HG03066 (cell line): ENCODE measurements around the gene ARL10.

Experiments used
- ATAC-seq: cut with Tn5 transposase; IDR thresholded peaks from one replicate; pipeline ENCODE4 v1.9.1; 2021; ENCODE audit warnings: low read depth; ENCODE audit not compliant: unreplicated experiment

The ARL10 gene, protein sequence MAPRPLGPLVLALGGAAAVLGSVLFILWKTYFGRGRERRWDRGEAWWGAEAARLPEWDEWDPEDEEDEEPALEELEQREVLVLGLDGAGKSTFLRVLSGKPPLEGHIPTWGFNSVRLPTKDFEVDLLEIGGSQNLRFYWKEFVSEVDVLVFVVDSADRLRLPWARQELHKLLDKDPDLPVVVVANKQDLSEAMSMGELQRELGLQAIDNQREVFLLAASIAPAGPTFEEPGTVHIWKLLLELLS

DNA sequence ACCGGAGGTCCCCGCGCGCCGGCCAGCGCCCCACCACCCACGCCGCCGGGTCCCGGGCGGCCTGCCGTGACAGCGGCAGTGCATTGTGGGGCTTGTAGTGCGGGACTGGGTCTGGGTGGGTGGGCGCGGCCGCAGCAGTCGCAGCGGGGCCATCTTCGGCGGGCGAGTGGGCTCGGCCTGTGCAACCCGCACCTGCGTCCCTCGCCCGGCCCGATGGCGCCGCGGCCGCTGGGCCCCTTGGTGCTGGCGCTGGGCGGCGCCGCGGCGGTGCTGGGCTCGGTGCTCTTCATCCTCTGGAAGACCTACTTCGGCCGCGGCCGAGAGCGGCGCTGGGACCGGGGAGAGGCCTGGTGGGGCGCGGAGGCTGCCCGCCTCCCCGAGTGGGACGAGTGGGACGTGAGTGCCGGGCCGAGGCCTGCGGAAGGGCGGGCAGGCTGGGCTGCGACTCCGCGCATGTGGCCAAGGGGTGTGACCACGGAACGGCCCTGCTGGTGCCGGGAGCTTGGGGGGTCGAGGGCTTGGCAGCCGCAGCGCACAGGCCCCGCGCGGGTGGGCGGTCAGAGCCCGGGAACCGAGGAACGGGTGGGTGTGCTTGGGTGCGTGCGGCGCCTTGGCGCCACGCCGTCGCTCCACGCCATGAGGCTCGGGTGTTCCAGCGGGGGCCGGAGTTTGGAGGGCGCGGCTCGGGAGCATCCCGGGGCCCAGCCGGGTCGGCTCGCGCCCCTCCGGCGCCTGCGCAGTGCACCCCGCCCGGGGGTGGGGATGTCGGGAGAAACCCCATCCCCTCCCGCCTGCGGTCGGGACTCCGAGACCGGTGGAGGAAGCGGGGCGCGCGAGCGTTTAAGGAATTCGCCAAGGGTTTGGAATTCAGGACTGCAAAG, at the start of gene ARL10:
ARL10 (plus strand) TSS at position 137 of the 881 bp plus-strand sequence; CDS start at position 214, 77 bp downstream.
- peak; percentile 35 for ATAC-seq

DNA sequence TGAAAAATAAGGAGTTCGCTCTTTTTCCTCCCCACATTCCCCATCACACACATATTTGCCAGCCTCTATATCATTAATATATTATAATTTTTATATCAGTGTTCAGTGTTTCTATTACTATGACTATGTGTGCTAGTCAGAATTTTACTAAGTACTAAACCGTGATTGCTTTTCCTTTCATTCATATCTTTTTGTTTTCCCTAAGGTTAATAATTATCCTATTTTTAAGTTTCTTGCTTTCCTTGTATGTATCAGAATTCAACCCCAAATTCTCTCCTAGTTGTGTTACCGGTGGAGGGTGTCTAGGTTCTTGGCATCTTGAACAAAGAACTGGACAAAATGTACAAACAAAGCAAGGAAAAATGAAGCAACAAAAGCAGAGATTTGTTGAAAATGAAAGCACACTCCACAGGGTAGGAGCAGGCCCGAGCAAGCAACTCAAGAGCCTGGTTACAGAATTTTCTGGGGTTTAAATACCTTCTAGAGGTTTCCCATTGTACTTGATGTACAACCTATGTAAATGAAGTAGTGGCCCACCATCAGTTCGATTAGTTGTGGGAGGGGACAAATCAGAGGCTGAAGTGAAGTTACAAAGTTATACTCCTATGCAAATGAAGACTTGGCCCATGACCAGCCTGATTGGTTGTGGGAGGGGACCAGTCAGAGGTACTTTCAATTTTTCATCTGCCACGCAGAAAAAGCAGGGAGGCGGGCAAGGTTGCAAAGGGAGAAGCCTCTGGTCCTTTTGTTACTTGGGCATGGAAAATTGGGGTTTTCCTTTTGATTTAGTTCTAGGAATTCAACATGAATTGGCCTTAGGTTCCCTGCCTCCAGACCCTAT, 47.5 kb upstream of the ARL10 start:
- ATAC-seq: no peak

DNA sequence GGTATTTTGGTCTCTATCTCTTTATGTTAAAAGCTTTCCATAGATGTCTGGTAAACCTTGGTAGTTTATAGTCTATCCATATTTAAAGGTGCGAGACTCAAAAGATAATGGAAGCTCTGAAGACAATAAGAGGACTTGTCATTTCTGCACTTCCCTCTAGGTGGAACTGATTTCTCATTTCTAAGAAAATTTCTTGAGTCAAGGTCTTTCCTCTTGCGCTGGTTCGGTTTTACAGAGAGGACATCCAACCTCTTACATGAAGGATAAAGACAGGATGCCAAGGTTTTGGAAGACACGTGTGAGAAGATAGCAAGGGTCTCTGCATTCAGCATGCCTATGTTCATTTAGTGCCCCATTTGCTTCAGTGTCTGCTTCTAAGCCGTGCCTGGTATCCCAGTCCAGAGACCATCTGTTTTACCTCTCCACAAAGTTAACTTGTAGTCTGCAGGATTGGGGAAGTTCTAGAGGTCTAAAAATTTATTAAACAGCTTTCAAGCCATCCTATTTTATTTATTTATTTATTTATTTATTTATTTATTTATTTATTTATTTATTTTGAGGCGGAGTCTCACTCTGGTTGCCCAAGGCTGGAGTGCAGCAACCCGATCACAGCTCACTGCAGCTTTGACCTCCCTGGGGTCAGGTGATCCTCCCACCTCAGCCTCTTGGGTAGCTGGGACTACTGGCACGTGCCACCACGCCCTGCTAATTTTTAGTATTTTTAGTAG, 45.3 kb upstream of the ARL10 start:
- no peak for ATAC-seq

DNA sequence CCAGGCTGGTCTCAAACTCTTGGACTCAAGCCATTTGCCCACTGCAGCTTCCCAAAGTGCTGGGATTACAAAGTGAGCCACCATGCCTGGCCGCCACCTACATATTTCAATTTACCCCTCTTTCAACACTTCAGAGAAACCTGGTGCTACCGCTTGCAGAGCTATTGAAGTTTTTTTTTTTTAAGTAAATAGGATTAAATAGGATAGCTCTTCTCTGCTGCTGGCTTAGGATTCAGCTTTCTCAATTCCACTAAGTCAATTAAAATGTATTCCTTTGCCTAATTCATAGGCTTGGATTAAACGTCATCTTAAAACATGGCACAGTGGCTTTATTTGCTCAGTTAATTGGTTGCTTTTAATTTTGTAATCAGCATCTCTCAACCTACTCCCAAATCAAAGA, 44.7 kb upstream of the ARL10 start:
- ATAC-seq: no peak

DNA sequence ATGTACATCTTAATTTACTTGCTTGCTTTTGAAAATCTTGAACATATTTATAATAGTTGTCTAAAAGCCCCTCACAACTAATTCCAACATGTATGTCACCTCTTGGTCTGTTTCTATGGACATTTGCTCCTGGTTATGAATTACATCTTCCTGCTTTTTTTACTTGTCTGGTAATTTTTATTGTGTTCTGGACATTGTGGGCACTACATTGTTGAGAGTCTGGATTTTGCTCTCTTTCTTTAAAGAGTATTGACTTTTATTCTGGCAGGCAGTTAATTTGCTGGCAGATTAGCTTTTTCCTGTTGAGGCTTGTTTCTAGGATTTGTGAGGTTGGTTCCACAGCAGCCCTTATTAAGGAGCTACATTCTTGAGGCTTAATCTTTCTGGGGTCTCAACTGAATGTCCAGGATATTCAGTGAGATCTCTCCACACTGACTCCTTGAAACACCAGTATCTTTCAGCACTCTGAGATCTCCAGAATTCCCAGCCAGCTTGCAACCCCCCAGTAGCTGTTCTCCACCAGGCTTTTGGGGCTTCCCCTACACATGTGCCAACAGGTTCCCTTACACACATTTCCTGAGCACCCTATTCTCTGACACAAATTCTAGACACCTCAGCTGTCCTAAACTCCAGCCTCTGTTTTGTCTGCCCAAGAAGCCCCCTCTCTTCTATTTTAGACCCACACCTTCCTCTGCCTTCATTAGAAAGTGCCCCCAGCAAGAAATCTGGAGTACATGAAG, 31.1 kb upstream of the ARL10 start:
- no peak for ATAC-seq

DNA sequence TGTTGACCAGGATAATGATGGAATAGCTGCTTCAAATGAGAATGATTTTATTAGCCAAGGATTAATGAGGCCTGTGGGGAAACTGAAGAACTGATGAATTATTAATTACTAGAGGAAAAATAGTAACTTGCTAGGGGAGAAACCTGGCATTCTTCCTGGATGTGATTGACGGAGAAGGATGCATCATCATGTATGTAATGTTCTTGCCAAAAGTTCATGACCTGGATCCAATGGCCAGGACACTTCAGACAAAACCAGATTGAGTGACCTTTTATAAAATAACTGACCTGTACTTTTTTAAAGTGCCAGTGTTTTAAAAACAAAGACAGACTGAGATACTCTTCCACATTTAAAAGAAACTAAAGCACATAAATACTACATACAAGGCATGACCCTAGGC, 27.4 kb upstream of the ARL10 start:
- no peak for ATAC-seq

DNA sequence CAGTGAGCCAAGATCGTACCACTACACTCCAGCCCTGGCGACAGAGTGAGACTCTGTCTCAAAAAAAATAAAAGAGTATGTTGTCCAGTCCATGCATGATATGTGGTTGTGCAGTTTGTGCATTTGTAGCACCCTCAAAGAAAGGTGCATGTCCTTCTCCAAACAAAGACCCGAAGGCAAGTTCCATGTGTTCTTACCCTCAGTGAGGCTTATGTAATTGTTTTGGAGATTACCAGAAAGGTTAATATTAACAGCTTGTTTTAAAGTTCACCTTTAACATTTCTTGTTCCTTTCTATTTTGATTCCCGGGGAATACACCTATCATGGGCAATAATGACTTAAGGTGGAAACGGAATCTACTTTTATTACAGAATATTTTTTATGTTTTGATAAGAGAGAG, 26.0 kb upstream of the ARL10 start:
- ATAC-seq: no peak

DNA sequence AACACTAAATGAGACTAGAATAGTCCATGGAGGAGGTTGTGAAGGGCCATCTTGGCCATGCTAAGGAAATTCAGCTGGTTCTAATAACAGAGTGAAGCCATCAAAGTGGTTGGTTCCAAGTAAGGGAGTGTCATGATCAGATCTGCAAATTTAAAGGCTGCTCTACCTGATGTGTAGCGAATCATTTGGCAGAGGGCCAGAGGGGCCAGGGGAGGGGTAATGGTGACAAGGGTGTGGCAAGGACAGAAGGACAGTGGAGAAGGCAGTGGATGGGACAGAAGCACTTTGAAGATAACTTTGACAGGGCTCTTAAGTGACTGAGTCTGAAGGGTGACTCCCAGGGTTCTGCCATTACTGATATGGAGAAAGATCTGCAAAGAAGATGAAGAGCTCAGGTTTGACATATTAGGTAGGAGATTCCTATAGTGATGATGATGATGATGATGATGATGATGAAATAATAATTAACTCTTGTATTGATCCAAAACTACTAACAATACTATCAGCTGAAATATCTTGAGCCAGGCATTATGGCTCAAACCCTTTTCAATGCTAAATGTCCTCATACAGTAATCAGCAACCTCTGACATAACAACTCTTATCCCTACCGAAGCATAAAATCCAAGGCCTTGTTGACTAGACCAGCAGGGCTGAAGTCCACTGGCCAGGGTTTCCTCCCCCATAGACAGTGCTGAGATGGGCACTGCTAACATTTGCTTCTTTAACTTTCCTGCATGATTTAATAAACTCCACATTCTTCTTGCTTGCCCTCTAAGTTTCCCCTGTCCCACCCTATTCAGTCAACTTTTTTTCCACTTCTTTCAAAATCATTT, 23.7 kb upstream of the ARL10 start:
- ATAC-seq: no peak

DNA sequence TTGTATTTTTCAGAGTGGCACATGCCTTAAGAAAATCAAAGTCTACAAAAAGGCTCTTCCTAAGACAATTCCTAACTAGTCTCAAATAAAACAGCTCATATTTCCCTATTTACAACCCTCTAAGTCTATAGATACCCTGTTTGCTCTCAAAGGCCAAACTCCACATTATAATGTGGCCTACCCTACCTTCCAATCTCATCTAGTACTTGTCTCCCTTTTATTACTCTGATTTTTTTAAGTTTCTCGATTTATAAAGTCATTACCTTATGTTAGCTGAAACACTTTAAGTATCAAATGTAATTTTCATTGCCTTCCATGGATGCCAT, 23.2 kb upstream of the ARL10 start:
- no peak for ATAC-seq

DNA sequence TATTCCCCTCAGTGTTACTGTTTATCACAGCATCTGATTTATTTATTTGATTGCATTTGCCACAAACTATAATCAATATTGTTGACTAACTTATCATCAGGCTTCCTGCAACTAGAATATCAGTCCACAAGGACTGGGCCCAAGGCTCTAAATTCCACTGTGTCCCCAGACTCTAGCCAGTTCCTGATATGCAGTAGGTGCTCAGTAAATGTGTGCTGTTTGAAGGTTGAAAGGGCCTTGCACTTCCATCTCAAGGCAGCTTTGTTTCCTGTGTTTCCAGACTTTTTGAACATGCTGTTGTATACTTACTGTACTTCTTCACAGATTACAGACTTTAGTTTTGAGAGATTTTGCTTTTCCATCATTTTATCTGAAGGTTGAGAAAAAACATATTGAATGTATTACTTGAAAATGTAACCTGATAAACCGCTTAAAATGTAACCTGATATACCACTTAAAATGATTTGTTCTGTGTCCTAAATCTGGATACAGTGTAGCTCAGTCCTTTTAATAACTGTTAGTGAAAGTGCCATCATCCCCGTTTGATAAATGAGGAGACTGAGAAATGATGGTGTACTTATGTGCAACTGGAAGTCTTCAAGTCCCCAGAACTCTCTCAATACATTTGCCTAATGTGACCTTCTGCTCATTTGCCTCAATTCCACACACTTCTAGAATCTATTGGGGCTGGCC, 22.4 kb upstream of the ARL10 start:
- ATAC-seq: no peak

DNA sequence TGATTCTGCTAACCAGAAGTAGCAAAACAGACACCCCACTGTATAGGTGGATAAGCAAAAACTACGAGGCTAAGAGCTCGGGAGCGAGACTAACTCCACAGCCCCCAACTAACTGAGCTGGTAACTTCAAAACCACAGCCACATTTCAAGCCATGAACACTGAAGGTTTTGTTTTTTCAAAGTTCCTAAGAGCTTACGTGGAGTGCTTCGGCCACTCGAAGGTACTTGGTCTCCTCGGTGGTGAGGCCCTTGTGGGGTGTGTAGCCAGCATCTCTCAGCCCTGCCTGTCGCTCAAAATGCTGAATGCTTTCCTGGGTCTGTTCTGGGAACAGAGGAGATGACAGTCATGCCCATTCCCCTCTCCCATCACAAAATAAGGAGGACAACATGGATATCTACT, 14.9 kb upstream of the ARL10 start:
- ATAC-seq: no peak

DNA sequence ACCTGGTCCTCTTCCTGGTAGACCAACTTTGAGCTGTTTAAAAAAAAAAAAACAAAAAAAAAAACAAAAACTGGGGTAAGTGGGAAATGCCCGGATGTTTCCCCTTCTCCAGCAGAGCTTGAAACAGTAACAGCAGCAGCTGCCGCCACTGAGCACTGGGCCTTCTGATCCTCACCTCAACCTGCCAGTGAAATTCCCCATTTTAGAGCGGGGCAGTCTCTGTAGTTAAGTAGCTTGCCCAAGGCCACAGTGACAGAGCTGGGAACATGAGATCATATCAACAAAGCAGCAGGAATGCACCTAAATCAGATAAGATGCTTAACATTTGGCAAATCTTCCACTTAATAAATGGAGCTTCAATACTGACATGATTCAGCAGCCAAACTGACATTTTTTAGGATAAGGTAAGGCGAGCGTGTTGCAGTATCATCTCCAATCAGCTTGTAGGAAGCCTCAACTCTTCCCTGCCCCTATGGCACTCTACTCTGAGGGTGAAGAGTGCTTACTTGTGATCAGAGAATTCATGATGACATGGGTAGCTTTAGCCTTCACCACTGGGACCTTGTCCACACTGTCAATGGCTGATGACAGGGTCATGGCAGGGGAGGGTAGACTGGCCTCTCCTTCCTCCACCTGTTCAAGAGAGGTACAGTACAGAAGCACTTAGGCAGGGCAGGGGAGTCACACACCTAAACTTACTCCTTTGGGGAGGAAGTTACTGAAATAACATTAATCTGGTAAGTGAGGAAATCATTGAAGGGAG, 13.0 kb upstream of the ARL10 start:
- ATAC-seq: no peak

DNA sequence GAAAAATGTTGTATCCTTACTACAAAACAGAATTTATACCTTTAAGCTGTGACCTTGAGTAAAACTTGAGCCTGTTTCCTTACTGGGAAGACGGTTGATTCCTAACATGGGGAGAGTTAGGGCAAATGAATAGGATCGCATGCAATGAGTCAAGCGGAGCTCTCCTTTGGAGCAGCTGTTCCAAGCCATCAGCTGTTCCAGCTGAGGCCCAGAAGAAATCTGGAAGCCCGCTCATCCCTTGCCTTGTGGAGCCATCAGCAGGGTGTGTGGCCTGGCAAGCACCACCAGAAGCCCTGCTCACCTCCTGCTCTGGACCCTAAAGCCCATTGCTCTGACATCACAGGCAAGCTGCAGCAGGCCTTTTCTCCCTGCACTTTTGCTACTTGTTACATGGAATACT, 11.8 kb upstream of the ARL10 start:
- ATAC-seq: no peak

DNA sequence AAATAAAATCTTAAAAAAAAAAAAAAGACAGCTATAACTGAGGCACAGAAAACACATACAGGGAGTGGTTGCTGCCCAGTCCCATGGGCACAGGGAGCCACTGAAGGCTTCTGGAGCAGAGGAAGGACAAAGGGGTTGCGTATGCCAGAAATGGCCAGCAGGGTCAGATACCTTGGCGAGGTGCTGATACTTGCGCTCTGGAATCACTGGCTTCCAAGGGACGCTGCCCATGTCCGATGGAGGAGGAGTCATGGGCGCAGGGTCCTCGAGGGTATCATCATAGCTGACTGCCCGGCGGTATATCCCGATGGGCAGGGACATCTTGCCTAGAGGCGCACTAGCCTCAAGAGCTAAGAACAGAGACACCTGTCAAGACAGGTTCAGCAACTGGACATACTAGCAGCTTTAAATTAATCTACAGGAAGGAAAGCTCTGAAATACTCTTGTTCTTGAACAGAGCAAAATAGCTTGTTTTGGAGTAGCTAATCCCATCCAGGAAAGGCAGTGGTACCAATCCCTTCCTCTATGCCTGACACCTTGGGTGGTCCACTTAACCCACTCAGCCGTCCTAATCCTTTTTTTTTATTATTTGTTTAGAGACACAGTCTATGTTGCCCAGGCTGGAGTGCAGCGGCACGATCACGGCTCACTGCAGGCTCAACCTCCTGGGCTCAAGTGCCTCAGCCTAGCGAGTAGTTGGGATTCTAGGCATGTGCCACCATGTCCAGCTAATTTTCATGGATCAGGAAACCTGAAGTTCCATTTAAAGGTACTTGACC, 9.7 kb upstream of the ARL10 start:
- ATAC-seq: no peak

DNA sequence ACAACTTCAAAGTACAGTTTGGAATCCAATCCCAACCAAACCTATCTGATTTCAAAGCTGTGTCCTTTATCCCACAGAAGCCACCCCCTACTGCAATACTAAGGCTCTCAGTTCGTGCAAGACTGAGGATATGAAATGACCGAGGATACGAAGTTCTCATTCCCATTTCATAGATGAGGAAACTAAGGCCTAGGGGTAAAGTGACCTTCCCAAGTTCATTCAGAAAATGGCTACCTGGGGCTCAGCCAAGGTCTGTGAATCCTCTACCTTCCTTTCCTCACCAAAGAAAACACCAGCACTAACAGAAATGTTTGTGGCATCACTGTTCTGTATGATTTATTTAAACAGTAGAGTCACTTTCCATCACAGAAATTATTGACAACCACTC, 9.1 kb upstream of the ARL10 start:
- no peak for ATAC-seq

DNA sequence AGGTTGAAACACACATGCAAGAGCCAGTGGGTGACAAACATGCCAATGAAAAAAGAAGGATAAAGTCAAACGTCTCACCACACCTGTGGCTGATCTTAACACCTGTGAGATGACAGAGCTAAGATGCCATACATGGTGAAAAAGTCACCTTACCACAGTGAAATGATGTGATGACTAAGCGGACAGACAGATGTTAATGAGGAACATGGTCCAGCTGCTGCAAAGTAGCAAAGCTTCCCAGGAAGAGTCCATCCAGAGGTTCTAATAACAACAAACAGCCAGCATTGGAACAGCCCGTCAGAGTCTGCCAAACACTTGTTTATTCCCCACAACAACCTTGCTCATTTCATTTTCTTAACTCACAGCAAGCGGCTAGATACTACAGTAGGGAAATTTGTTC, 5.6 kb upstream of the ARL10 start:
- no peak for ATAC-seq

DNA sequence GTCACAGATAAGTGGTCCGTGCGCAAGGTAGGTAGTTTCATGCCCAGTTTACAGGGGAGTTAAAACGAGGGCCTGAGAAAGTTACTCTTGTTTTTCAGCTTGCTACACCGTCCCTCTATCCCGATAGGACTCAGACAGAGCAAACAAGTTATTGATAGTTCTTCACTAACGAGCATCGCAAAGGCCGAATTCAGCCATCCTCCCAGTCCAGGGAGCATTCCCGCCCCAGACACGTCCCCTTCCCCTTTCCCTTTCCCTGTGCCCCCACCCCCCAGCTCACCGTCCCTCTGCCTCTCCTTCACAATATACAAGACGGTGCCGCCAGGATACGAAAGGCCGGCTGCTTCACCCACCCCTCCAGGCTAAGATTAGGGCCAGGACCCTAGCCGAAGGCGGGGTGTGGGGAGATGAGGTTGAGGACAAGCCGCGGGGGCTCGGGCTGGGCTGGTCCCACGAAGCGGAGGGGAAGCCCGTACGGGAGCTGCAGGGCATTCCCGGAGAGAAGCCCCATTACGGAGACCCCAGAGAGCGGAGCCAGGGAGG, 4.3 kb upstream of the ARL10 start:
- ATAC-seq: peak; percentile 1
